Left renal pelvis (tissue), 4 donors: Measurements from ENCODE around the gene SH3TC1. TPM values are rescaled to one million over a fixed set of nuclear protein-coding genes. Genes with fewer than 3 reads are reported as not detected.

Experiments
- DNase-seq, 4 donors: peaks; one replicate each; pipeline ENCODE4 v3.0.0-alpha.2; 2013; ENCODE audit warnings: low read depth in 4 of 4, low spot score in 3 of 4
- polyA plus RNA-seq, 4 donors: library from polyadenylated mRNA; unstranded; fragments of 120-200 nt; gene quantifications; one replicate each; pipeline ENCODE4 v1.2.1, GENCODE V29; 2013; ENCODE audit not compliant: insufficient read length in 4 of 4

The SH3TC1 gene
- polyA plus RNA-seq, 4 donors: 5.3 to 28.7 (median 22.9) TPM

DNA sequence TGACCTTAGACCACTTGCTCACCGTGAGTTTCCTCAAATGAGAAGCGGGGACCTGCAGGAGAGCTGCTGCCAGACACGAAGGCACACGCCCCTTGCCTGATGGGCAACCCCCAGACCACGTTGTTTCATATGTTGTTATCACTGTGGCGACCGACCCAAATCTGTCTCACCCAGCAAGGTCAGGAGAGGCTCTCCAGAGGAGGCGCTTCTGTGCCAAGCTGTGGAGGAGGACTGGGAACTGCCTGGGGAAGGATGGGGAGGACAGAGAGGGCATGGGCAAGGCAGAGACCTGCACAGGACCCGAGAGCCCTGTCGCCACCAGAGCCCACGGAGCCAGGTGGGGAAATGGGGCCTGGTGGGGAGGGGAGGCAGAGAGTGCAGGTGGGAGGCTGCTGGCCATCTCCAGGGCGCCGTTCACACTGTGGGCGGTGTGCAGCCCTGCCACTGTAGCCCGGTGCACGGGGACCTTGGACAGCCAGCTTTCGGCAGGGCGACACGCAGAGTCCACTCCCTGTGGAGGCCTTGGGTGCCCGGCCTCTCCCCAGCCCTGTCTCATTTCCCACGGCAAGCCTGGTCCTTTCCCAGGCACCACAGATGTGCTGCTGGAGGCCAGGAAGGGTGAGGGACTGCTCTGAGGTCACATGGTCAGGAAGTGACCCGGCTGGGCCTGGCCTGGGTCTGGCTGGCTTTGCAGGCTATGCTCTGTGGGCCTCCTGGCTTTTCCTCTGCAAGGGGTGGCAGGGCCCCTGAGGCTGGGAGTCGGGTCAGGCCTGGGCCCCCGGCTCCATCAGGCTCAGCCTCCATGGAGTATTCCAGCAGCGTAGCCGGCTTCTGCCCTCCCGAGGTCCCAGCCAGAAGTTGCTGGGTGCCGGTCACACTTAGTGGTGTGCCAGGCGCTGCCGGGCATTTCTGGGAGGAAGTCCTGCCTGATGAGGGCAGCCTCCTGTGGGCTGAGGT lies 73.7 kb downstream of the SH3TC1 start:
- DNase-seq: no peak

DNA sequence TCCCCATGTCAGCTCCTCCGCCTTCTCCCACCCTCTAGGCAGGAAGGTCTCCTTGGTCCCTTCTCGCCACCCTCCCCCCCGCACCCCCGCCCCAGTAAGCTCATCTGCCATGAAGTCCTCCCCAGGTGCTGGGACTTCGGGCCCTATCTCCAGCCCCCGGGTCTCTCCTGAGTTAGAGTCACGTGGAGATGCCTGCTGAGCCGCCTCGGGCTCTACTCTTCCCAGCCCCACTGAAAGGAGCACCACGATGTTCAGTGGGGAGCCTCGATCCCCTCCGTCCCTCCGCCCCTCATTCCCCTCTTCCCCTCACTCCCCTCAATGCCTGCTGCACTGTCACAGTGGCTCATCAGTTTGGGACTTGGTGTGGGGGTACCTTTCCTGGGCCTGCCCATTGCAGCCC lies 74.4 kb downstream of the SH3TC1 start:
- no peak for DNase-seq

DNA sequence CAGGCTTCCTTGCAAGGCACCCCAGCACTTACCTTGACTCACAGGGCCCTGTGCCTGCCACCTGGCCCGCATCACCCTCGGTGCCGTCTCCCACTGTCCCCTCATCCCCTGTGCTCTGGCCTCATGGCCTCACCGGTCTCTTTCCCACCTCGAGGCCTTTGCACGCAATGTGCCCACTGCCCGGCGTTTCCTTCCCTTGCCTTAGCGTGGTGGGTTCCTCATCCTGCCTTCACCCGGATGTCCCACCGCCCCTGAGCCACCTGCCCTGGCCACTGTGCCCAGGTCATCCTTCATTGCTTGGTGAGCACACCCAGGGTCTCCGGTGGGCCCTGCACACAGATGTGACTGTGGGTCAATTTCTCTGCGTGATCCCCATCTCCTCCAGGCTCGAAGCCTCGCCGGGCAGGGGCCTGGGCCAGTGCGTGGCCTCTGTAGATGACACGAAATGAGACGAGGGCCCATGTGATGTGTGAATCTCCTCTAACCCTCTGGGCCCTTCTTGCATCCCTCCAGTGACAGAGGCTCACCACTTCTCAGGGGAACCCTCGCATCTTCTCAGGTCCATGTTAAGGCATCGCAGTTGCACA lies 75.1 kb downstream of the SH3TC1 start:
- DNase-seq: no peak

DNA sequence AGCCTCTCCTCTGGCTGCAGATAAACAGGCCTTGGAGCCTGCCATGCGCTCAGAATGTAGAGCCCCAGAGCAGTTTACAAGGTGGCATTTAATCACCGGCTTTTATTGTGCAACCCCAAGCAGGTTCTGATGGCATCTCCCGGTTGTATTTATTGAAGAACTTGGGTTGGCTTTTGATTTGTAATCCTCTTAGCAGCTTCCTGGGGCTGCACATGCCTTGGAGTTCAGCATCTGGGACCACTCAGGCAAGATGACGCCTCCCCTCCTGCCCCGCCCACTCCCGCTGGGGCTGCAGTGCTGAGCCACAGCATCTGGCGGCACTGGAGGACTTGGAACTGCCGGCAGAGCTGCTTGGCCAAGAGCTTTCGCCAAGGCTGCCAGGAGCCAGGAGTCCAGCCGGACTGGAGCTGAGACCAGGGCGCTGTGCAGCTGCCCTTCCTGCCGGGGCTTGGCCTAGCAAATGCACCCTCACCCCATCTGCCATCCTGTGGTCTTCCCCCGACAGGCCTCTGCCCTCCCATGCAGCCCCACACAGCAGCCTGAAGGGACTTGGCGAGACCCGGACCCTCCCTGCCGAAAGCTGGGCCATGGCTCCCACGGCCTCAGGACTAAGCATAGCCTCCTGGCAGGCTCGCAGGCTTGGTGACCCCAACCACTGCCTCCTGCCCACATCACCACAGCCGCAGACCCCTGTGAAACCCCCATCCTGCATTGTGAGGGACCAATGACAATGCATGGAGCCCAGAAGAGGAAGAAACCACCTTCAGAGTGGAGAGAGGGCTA lies 75.9 kb downstream of the SH3TC1 start:
- DNase-seq: peak; percentile 80 to 84 (median 82)

GRCh38 chr4:8275548-8275910 lies 76.4 kb downstream of the SH3TC1 start:
- no peak for DNase-seq

GRCh38 chr4:8276358-8277240 lies 77.5 kb downstream of the SH3TC1 start:
- no peak for DNase-seq

DNA sequence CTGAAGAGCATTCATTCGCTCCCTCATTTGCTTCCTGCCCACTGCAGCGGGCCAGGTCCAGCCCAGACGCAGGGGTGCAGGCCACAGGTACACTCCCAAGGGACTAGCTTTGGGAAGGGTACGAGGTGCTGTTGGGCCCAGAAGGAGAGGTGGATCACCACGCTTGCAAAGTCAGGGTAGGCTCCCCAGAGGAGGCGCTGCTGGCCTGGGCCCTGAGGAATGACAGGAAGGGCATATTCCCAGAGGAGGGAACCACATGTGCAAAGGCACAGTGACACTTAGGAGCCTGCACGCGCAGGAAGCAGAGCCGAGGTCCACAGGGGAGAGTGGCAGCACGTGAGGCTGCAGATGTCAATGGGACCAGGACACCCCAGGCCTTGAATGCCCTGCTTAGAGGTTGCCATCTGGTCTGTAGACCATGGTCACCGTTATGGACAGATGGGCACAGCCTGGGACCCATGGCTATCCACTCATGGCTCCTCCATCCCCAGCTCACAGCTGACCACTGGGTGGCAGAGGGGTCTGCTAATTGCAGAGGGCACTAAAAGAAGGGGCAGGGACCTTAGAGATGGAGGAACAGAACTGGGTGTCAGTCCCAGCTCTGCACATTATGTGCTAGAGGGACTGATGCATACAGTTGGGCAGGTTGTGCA lies 78.4 kb downstream of the SH3TC1 start:
- DNase-seq: no peak

DNA sequence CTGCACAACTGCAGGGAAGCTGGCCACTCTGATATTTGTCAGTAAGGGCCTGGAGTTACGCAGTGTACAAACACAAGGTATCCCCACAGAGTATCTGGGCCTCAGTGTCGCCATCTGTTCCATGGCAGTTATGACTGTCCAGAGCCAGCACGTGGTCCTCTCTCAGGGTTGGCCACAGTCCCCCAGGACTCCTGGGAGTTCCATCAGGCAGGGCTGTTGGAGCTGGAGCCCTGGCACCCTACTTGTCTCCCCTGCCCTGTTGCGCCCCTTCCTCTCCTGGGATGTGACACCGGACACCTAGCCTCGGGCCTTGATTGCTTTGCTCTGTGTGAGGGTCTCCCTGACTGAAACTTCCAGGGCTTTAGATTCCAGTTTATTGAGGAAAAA lies 78.9 kb downstream of the SH3TC1 start:
- no peak for DNase-seq

GRCh38 chr4:8278421-8279287 lies 79.6 kb downstream of the SH3TC1 start:
- DNase-seq: no peak

DNA sequence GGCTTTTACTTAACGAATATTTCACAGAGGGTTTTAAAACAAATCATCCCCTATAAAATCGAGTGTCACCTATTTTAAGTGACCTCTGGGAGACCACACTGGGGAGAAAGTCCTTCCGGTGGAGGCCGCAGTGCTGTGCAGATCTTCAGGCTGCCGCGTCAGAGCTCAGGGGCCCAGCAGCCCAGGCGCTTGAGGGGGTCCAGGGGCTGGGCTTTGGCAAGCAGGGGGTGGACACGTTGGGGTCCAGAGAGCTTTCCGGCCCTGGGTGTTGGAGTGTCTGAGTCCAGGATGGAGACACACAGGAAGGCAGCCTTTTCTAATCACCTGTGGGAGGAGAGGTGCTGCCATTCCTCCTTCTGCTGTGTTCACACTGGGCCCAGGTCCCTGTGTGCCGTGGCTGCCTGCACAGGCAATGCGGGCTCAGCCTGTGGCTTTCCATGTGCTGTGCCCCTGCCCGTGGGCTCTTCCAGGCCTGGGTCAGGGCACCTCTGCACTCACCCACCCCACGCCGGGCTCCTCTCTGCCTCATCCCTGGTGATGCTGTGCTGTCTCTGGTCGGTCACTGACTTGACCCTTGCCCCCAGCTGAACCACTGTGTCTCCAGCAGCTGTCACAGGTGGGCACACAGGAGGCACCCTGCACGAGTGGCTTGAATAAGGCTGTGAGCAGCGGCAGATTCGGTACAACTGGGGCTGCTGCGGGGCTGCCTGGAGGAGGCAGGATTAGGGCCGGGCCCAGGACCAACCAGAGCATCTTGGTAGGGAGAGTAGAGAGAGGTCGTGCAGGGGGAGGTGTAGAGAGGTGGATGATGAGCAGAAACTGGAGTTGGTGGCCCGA lies 80.4 kb downstream of the SH3TC1 start:
- DNase-seq: no peak

GRCh38 chr4:8280158-8280875 lies 81.2 kb downstream of the SH3TC1 start:
- DNase-seq: no peak

DNA sequence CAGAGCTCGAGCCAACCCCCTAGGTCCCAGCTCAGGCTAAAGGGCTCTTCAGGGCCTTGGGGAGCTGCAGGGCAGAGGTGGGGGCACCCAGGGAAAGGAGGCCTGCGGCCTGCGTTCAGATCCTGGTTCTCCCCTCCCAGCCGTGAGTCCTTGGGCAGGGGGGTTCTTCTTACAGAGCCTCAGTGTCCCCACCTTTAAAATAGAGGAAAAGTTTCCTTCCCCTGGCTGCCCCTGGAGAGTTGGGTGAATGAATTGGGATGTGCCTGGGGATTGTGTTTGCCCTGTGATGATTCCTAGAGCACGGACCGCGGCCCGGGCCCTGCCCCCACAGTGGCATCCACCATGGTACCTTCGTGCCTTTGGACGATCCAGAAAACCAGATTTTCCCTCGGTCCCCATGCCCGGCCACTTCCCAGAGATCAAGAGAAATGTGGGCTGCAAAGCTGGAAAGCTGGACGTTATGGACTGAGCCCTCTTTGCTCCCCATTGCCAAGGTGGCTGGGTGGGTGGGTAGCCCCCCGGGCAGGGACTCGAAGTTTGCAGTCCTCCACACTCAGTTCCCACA lies 81.9 kb downstream of the SH3TC1 start:
- no peak for DNase-seq

- DNase-seq: no peak
These were observed 82.5 kb downstream of the SH3TC1 start for GRCh38 chr4:8281519-8282133.

DNA sequence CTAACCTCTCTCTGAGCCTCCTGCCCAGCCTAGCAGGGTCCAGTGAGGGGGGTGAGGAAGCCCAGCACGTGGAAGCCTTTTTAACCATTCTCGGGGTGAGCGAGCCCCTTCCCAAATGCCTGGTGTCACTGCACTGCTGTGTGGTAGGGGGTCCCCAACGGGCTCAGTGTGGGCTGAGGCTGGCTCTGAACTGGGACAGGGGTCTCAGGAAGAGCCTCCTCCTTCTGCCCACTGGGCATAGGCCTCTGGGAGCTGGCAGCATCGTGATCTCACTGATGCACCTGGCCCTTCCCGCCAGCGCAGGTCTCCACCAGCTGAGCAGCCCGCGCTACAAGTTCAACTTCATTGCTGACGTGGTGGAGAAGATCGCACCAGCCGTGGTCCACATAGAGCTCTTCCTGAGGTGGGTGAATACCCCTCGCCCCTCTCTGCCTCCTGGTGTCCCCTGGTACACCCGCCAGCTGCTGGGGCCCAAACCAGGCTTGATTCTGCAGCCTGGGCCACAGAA lies 83.1 kb downstream of the SH3TC1 start:
- no peak for DNase-seq

GRCh38 chr4:8282742-8283141 lies 83.7 kb downstream of the SH3TC1 start:
- DNase-seq: no peak

- no peak for DNase-seq
These were observed 84.1 kb downstream of the SH3TC1 start for GRCh38 chr4:8283161-8283560.
